Breast epithelium (tissue), 3 donors: ENCODE data around the gene NCOR1.
"Not testable (repeated sequence)": the region's sequence is repeated elsewhere in the genome, so short reads cannot be mapped to it uniquely, and the experiment has no call there.

ENCODE experiments used
- POLR2AphosphoS5 ChIP-seq, 3 donors: sonication (generic); formaldehyde crosslinking; IDR thresholded peaks; one replicate each; pipeline ENCODE4 v1.6.1; 2017; ENCODE audit warnings: antibody characterized with exemption in 3 of 3
- TF ChIP-seq, protein P1 (sequence below), 3 donors: fragments of 450-650 bp; IDR thresholded peaks; one replicate each; pipeline ENCODE4 v1.5.1; 2016 to 2017; ENCODE audit warnings: antibody characterized with exemption in 3 of 3, mild to moderate bottlenecking in 3 of 3, moderate library complexity in 3 of 3

DNA sequence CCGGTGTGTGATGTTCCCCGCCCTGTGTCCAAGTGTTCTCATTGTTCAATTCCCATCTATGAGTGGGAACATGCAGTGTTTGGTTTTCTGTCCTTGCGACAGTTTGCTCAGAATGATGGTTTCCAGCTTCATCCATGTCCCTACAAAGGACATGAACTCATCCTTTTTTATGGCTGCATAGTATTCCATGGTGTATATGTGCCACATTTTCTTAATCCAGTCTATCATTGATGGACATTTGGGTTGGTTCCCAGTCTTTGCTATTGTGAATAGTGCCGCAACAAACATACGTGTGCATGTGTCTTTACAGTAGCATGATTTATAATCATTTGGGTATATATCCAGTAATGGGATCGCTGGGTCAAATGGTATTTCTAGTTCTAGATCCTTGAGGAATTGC, 63.0 kb downstream of the NCOR1 start:
- not testable (repeated sequence) for TF ChIP-seq POLR2AphosphoS5 (IDR thresholded peaks at IDR 0.05)
- TF ChIP-seq, protein P1, sequence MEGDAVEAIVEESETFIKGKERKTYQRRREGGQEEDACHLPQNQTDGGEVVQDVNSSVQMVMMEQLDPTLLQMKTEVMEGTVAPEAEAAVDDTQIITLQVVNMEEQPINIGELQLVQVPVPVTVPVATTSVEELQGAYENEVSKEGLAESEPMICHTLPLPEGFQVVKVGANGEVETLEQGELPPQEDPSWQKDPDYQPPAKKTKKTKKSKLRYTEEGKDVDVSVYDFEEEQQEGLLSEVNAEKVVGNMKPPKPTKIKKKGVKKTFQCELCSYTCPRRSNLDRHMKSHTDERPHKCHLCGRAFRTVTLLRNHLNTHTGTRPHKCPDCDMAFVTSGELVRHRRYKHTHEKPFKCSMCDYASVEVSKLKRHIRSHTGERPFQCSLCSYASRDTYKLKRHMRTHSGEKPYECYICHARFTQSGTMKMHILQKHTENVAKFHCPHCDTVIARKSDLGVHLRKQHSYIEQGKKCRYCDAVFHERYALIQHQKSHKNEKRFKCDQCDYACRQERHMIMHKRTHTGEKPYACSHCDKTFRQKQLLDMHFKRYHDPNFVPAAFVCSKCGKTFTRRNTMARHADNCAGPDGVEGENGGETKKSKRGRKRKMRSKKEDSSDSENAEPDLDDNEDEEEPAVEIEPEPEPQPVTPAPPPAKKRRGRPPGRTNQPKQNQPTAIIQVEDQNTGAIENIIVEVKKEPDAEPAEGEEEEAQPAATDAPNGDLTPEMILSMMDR (IDR thresholded peaks at IDR 0.05) = not testable (repeated sequence)
